Omental fat pad (tissue), 4 donors: ENCODE measurements around the gene OR10D3. TPM values are rescaled to one million over a fixed set of nuclear protein-coding genes. Genes with fewer than 3 reads are reported as not detected.

ENCODE experiments used
- ATAC-seq: fragments of 150-250 bp; one replicate; pipeline ENCODE4 v1.9.1; 2016; ENCODE audit warnings: mild to moderate bottlenecking, moderate library complexity; ENCODE audit not compliant: low FRiP score
- DNase-seq: peaks from one replicate; pipeline ENCODE4 v3.0.0-alpha.2; 2019; ENCODE audit warnings: low spot score
- CTCF ChIP-seq, 3 donors: fragments of 450-650 bp; IDR thresholded peaks; one replicate each; pipeline ENCODE4 v1.5.1; 2016 to 2017; ENCODE audit warnings: antibody characterized with exemption in 3 of 3, mild to moderate bottlenecking in 3 of 3, moderate library complexity in 2 of 3
- total RNA-seq, 4 donors: library from RNA; depleted of rRNA; stranded (reverse); fragments of >200 nt; gene quantifications; one replicate each; pipeline ENCODE4 v1.1.0, GENCODE V29; 2016

The OR10D3 gene
- total RNA-seq, 4 donors from 2014 or later: not detected

GRCh38 chr11:124195189-124195734, 12.1 kb downstream of the OR10D3 start:
- ATAC-seq (no peak), DNase-seq (no peak)
- peak in 1 of 3 donors; percentile 16 for TF ChIP-seq CTCF (IDR thresholded peaks at IDR 0.05)

GRCh38 chr11:124197999-124198398, 14.9 kb downstream of the OR10D3 start:
- no peak for TF ChIP-seq CTCF (IDR thresholded peaks at IDR 0.05)
- no peak for DNase-seq
- no peak for ATAC-seq

- ATAC-seq (no peak), DNase-seq (no peak)
- TF ChIP-seq CTCF (IDR thresholded peaks at IDR 0.05): no peak
Measured at GRCh38 chr11:124198897-124199296, 15.8 kb downstream of the OR10D3 start.

- no peak for ATAC-seq
- TF ChIP-seq CTCF (IDR thresholded peaks at IDR 0.05): no peak
- DNase-seq: no peak
Measured at GRCh38 chr11:124199702-124200101, 16.6 kb downstream of the OR10D3 start.

- TF ChIP-seq CTCF (IDR thresholded peaks at IDR 0.05): no peak
- ATAC-seq (no peak), DNase-seq (no peak)
Measured at GRCh38 chr11:124200671-124201070, 17.5 kb downstream of the OR10D3 start.

- ATAC-seq (no peak), DNase-seq (no peak)
- TF ChIP-seq CTCF (IDR thresholded peaks at IDR 0.05): no peak
Measured at GRCh38 chr11:124202951-124203350, 19.8 kb downstream of the OR10D3 start.

- ATAC-seq (no peak), DNase-seq (no peak)
- TF ChIP-seq CTCF (IDR thresholded peaks at IDR 0.05): no peak
Measured at GRCh38 chr11:124204008-124204407, 20.9 kb downstream of the OR10D3 start.
